ENCODE measurements around the gene ARL8A. TPM values are rescaled to one million over a fixed set of nuclear protein-coding genes. Genes with fewer than 3 reads are reported as not detected.

ARL8A gene
- total RNA-seq, 2 experiments from 2014 or later = 25.1 to 44.6 TPM

DNA sequence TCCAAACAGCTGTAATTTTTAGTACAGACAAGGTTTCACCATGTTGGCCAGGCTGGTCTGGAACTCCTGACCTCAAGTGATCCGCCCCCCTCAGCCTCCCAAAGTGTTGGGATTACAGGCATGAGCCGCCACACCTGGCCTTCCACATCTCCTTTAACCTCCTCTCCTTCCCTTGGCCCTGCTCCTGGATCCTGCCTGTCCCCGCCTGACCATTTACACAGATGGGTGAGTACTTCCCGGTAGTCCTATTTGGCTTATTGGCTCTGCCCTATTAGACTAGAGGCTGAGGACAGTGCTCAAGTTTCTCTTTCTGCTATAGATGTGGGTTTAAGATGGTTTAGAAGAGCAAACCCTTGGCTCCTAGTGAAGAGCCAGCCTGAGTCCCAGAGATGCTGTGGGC lies 8.7 kb upstream of the ARL8A start:
- Histone ChIP-seq H3K79me2 (ENCODE audit: insufficient read depth, low read depth, low read length) (peaks cover 8% of the 10 kb centered on the region; the same call in 1 of the 2 replicates), H3K9me3 (ENCODE audit: low read length) (no peaks in the 10 kb centered on the region), H3K4me3 (ENCODE audit: low read depth, low read length, poor library complexity, severe bottlenecking) (no peak overlapping the region), H4K20me1 (ENCODE audit: insufficient read depth, low read length) (no peaks in the 10 kb centered on the region), H3K4me1 (ENCODE audit: insufficient read depth, low read length, poor library complexity, severe bottlenecking) (peaks cover 36% of the 10 kb centered on the region), H3K9me2 (ENCODE audit: insufficient read depth, low read length) (no peaks in the 10 kb centered on the region), H3K4me2 (ENCODE audit: low read length) (no peak overlapping the region), H2AFZ (ENCODE audit: low read length) (no peak overlapping the region), H3K27ac (ENCODE audit: low read depth, low read length, poor library complexity, severe bottlenecking) (no peak overlapping the region), H3K36me3 (ENCODE audit: insufficient read depth, low read length) (peaks cover 92% of the 10 kb centered on the region)
- intact Hi-C loops (cut with micrococcal nuclease; ENCODE audit: unreplicated experiment) = no loop called here
- ChIA-PET CTCF (ENCODE audit: unreplicated experiment) (no interaction called here), POLR2A (interaction anchor here (1.3 kb wide), 1 partner anchor 10 kb away, joined by 3 read pairs; no protein-coding TSS in a partner anchor)
- no peak for DNase-seq (ENCODE audit: low spot score)
- TF ChIP-seq, protein P1, sequence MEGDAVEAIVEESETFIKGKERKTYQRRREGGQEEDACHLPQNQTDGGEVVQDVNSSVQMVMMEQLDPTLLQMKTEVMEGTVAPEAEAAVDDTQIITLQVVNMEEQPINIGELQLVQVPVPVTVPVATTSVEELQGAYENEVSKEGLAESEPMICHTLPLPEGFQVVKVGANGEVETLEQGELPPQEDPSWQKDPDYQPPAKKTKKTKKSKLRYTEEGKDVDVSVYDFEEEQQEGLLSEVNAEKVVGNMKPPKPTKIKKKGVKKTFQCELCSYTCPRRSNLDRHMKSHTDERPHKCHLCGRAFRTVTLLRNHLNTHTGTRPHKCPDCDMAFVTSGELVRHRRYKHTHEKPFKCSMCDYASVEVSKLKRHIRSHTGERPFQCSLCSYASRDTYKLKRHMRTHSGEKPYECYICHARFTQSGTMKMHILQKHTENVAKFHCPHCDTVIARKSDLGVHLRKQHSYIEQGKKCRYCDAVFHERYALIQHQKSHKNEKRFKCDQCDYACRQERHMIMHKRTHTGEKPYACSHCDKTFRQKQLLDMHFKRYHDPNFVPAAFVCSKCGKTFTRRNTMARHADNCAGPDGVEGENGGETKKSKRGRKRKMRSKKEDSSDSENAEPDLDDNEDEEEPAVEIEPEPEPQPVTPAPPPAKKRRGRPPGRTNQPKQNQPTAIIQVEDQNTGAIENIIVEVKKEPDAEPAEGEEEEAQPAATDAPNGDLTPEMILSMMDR (conservative IDR thresholded peaks at IDR 0.05; ENCODE audit: low read length) = no peak
- no peak for TF ChIP-seq EZH2phosphoT487 (IDR thresholded peaks at IDR 0.05; ENCODE audit: borderline replicate concordance, low read depth, low read length)
- no TSS peak for BruUV-seq (replicated peaks)

DNA sequence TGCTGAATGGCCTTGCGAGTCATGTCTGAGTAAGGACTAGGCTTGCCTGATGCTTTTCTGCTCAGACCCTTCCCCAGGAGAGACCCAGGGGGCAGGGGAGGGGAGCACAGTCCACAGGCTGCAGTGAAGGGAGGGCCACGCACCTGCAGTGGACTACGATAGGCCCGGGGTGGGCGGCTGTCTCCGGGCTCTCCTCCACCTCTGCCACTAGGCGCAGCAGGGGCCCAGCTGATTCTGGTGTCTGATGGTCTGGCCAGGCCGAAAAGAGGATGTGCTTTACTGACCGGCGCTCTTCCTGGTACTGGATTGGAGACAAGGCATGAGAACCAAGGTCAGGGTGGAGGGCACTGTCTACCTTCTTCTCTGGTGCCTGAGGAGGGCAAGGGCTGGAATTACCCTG lies 7.9 kb upstream of the ARL8A start:
- Histone ChIP-seq H2AFZ (ENCODE audit: low read length) (no peak overlapping the region), H3K9me2 (ENCODE audit: insufficient read depth, low read length) (no peaks in the 10 kb centered on the region), H3K27ac (ENCODE audit: low read depth, low read length, poor library complexity, severe bottlenecking) (no peak overlapping the region), H3K9me3 (ENCODE audit: low read length) (no peaks in the 10 kb centered on the region), H3K4me3 (ENCODE audit: low read depth, low read length, poor library complexity, severe bottlenecking) (no peak overlapping the region), H4K20me1 (ENCODE audit: insufficient read depth, low read length) (no peaks in the 10 kb centered on the region), H3K4me1 (ENCODE audit: insufficient read depth, low read length, poor library complexity, severe bottlenecking) (peaks cover 27% of the 10 kb centered on the region), H3K79me2 (ENCODE audit: insufficient read depth, low read depth, low read length) (no peaks in the 10 kb centered on the region), H3K4me2 (ENCODE audit: low read length) (no peak overlapping the region), H3K36me3 (ENCODE audit: insufficient read depth, low read length) (peaks cover 92% of the 10 kb centered on the region)
- POLR2A ChIA-PET = no interaction called here
- TF ChIP-seq, protein P1 (conservative IDR thresholded peaks at IDR 0.05; ENCODE audit: low read length) = no peak
- no peak for TF ChIP-seq EZH2phosphoT487 (IDR thresholded peaks at IDR 0.05; ENCODE audit: borderline replicate concordance, low read depth, low read length)
- BruUV-seq (replicated peaks) = no TSS peak
- DNase-seq (ENCODE audit: low spot score) = no peak
- intact Hi-C loops (cut with micrococcal nuclease; ENCODE audit: unreplicated experiment) = no loop called here
- CTCF ChIA-PET (ENCODE audit: unreplicated experiment) = no interaction called here

DNA sequence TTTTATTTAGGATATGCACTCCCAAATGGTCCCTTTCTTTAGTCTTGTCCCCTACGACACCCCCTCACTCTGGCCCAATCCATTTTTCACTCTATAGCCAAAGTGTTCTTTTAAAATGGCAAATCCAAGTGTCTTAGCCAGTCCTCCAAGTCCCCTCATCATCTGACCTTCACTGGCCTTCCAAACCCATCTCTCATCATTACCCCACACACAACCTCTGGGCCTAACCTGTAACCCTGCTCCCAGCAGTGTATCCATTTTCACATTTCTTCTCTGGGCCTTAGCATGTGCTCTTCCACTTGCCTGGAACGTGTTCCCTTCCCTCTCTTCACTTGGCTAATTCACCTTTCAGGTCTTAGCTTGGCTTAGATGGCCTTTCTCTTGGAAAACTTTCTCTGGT lies 6.5 kb upstream of the ARL8A start:
- CTCF ChIA-PET (ENCODE audit: unreplicated experiment) = no interaction called here
- no peak for DNase-seq (ENCODE audit: low spot score)
- Histone ChIP-seq H3K4me2 (ENCODE audit: low read length) (no peak overlapping the region), H3K79me2 (ENCODE audit: insufficient read depth, low read depth, low read length) (no peaks in the 10 kb centered on the region), H3K9me3 (ENCODE audit: low read length) (no peaks in the 10 kb centered on the region), H4K20me1 (ENCODE audit: insufficient read depth, low read length) (no peaks in the 10 kb centered on the region), H2AFZ (ENCODE audit: low read length) (no peak overlapping the region), H3K36me3 (ENCODE audit: insufficient read depth, low read length) (peaks cover 86% of the 10 kb centered on the region), H3K4me3 (ENCODE audit: low read depth, low read length, poor library complexity, severe bottlenecking) (no peak overlapping the region), H3K9me2 (ENCODE audit: insufficient read depth, low read length) (no peaks in the 10 kb centered on the region), H3K4me1 (ENCODE audit: insufficient read depth, low read length, poor library complexity, severe bottlenecking) (peaks cover 15% of the 10 kb centered on the region), H3K27ac (ENCODE audit: low read depth, low read length, poor library complexity, severe bottlenecking) (no peak overlapping the region)
- intact Hi-C loops (cut with micrococcal nuclease; ENCODE audit: unreplicated experiment) = no loop called here
- no peak for TF ChIP-seq EZH2phosphoT487 (IDR thresholded peaks at IDR 0.05; ENCODE audit: borderline replicate concordance, low read depth, low read length)
- TF ChIP-seq, protein P1 (conservative IDR thresholded peaks at IDR 0.05; ENCODE audit: low read length) = no peak
- no TSS peak for BruUV-seq (replicated peaks)
- POLR2A ChIA-PET = no interaction called here
